ENCODE measurements around the gene SLAMF1.

The SLAMF1 gene

DNA sequence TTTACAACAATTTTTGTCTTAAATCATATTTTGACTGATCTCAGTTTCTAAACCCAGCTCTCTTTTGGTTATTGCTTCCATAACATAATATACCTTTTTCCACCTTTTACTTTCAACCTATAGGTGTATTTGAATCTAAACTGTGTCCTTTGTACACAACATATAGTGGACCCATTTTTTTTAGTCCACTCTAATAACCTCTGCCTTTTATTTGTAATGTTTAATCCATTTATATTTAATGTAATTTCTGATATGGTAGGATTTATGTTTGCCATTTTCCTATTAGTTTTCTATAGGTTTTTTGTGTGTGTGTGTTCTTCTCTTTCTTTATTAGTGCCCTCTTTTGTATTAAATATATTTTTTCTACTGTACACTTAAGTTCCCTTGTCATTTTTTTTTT lies 22.4 kb upstream of the SLAMF1 start:
- no peak for DNase-seq
- no peaks in the 10 kb centered on the region for H3K36me3 ChIP-seq (replicated peaks)
- in situ Hi-C loops (cut with HindIII; ENCODE audit: low pct_ligation_motif_present, low sequenced_read_pairs): no loop called here
- H3K27me3 ChIP-seq (replicated peaks): no peaks in the 10 kb centered on the region
- no peak overlapping the region for H3K4me3 ChIP-seq (ENCODE audit: low read depth, low read length)
- no peak overlapping the region for H3K27ac ChIP-seq
- TF ChIP-seq, protein P1, sequence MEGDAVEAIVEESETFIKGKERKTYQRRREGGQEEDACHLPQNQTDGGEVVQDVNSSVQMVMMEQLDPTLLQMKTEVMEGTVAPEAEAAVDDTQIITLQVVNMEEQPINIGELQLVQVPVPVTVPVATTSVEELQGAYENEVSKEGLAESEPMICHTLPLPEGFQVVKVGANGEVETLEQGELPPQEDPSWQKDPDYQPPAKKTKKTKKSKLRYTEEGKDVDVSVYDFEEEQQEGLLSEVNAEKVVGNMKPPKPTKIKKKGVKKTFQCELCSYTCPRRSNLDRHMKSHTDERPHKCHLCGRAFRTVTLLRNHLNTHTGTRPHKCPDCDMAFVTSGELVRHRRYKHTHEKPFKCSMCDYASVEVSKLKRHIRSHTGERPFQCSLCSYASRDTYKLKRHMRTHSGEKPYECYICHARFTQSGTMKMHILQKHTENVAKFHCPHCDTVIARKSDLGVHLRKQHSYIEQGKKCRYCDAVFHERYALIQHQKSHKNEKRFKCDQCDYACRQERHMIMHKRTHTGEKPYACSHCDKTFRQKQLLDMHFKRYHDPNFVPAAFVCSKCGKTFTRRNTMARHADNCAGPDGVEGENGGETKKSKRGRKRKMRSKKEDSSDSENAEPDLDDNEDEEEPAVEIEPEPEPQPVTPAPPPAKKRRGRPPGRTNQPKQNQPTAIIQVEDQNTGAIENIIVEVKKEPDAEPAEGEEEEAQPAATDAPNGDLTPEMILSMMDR (IDR thresholded peaks at IDR 0.05; ENCODE audit: low read depth, low read length, missing control alignments): no peak

DNA sequence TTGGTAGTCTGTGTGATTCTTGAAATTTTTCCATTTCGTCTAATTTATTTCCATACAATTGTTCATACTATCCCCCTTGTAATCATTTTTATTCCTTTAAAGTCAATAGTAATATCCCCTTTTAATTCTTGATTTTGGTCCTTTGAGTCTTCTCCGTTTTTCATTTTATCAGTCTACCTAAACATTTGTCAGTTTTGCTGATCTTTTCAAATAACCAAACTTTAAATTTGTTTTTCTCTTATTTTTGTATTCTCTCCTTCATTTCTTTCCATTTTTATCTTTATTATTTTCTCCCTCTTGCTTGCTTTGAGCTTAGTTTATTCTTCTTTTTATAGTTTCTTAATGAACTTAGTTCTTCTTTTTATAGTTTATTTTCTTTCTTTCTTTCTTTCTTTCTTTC lies 21.1 kb upstream of the SLAMF1 start:
- in situ Hi-C loops (cut with HindIII; ENCODE audit: low pct_ligation_motif_present, low sequenced_read_pairs): no loop called here
- H3K36me3 ChIP-seq (replicated peaks): no peaks in the 10 kb centered on the region
- DNase-seq: no peak

DNA sequence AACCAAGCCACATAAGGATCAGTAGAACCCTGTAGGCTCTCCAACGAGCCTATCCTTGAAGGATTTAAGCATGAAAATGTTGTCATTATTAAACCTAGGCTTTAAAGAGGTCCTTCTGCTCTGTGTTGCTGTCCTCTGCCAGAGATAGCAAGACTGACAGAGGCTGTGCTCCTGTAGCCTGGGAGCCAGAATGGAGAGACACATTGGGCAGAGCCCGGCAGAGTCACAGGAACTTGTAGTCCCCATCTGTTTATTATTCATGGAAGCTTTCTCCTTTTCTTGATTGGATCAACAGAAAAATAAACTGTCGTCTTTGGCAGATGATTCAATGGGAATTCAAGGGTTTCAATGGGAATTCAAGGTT lies 19.2 kb upstream of the SLAMF1 start:
- Histone ChIP-seq H3K36me3 (replicated peaks) (no peaks in the 10 kb centered on the region), H3K27me3 (replicated peaks) (no peaks in the 10 kb centered on the region), H3K4me3 (ENCODE audit: low read depth, low read length) (no peak overlapping the region), H3K27ac (no peak overlapping the region)
- in situ Hi-C loops (cut with HindIII; ENCODE audit: low pct_ligation_motif_present, low sequenced_read_pairs): no loop called here
- DNase-seq: no peak
- TF ChIP-seq, protein P1 (IDR thresholded peaks at IDR 0.05; ENCODE audit: low read depth, low read length, missing control alignments): no peak

More for the DNA sequence above, 21.1 kb upstream of the SLAMF1 start:
- no peak overlapping the region for H3K27ac ChIP-seq
- H3K4me3 ChIP-seq (ENCODE audit: low read depth, low read length): no peak overlapping the region
- TF ChIP-seq, protein P1 (IDR thresholded peaks at IDR 0.05; ENCODE audit: low read depth, low read length, missing control alignments): no peak
- no peaks in the 10 kb centered on the region for H3K27me3 ChIP-seq (replicated peaks)

DNA sequence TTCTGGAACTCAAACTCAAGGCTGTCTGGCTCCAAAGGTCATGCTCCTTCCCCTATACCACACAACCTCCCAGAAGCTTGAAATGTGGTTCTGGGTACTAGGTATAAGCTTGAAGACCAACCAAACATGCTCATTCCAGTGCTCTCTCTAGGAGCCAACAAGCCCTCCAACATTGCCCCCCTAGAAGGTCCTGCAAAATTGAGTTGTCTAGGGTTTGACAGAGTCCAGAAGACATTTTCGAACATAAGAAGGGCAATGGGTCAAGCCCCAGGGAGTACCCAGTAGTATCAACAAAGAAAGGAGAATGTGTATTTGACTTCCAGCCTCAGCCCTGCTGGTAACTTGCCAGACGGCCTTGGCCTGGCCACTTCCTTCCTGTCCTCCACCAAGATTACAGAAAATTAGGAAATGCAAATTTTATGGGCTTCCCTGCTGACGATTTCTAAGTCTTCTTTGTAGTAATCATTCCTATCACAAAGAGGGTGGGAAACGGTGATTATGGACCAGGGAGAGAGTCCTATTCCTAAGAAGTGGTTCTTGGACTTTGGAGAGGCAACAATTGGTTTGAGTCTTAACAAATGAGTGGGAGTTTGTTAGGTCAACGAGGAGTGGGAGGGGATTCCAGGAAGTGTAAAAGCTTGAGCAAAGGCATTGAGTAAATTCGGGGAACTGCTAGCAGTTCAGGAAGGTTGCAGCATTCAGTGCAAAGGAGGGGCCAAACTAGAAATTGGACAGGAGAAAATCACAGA lies 18.7 kb upstream of the SLAMF1 start:
- in situ Hi-C loops (cut with HindIII; ENCODE audit: low pct_ligation_motif_present, low sequenced_read_pairs): no loop called here
- H3K36me3 ChIP-seq (replicated peaks): no peaks in the 10 kb centered on the region
- DNase-seq: no peak
- H3K27ac ChIP-seq: no peak overlapping the region
- H3K27me3 ChIP-seq (replicated peaks): no peaks in the 10 kb centered on the region
- no peak overlapping the region for H3K4me3 ChIP-seq (ENCODE audit: low read depth, low read length)
- TF ChIP-seq, protein P1 (IDR thresholded peaks at IDR 0.05; ENCODE audit: low read depth, low read length, missing control alignments): no peak

DNA sequence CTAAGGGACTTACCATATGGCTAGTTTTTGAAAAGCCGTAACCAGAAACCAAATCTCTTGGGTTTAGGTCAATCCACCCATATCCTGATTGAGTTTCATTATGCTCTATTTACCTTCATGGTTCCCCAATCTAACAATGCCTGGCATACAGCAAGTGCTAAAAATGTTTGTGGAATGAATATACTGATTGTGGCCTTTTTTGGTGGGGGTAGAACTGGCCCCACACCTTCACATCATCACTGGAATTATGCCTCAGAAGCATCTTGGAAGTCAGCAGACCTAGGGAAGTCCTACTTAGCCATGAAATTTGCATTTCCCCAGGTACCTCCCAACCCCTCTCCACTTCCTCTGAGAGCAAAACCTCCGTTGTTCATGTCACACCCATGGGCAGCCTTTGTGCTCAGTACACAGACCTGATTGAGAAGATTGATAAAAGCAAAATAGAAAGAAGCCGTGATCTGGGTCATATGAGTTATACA lies 17.8 kb upstream of the SLAMF1 start:
- TF ChIP-seq, protein P1 (IDR thresholded peaks at IDR 0.05; ENCODE audit: low read depth, low read length, missing control alignments): no peak
- no peak for DNase-seq
- Histone ChIP-seq H3K27me3 (replicated peaks) (no peaks in the 10 kb centered on the region), H3K4me3 (ENCODE audit: low read depth, low read length) (no peak overlapping the region), H3K27ac (no peak overlapping the region), H3K36me3 (replicated peaks) (no peaks in the 10 kb centered on the region)
- in situ Hi-C loops (cut with HindIII; ENCODE audit: low pct_ligation_motif_present, low sequenced_read_pairs): no loop called here

DNA sequence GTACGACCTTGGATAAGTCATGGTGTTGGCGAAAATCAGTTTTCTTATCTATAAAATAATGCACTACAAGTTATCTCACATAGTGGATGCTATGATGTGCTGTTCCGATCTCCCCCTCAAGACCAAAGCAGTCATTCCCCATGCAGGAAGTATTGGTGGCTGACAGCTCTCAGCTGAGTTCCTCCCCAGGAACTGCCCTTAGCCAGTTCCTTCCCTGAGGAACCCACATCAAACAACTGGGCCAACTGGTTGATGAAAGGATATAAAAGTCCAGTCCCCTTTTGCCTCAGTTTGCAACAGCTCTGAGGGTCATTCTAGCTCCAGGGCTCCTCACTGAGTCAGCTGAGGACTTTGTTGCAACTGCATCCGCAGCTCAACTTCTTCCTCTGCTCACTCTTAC lies 16.1 kb upstream of the SLAMF1 start:
- H3K36me3 ChIP-seq (replicated peaks): no peaks in the 10 kb centered on the region
- TF ChIP-seq, protein P1 (IDR thresholded peaks at IDR 0.05; ENCODE audit: low read depth, low read length, missing control alignments): no peak
- DNase-seq: no peak
- H3K27me3 ChIP-seq (replicated peaks): no peaks in the 10 kb centered on the region
- in situ Hi-C loops (cut with HindIII; ENCODE audit: low pct_ligation_motif_present, low sequenced_read_pairs): no loop called here
- no peak overlapping the region for H3K4me3 ChIP-seq (ENCODE audit: low read depth, low read length)
- H3K27ac ChIP-seq: no peak overlapping the region

All from brain microvascular endothelial cell (primary cell).